GM12865 (cell line): ENCODE results near the gene GPRIN3.

ENCODE experiments used
- DNase-seq: peaks from one replicate; pipeline ENCODE4 v3.0.0; 2010; ENCODE audit warnings: low read depth
- H3K4me3 ChIP-seq: 2 replicates; pipeline ENCODE4 v1.5.1; 2011; ENCODE audit warnings: mild to moderate bottlenecking, low read depth, low read length, control low read depth
- TF ChIP-seq, protein P1 (sequence below): IDR thresholded peaks from 2 replicates; pipeline ENCODE4 v1.5.1; 2011; ENCODE audit warnings: low read length, control low read depth, low read depth, inconsistent platforms; ENCODE audit not compliant: insufficient read depth; ENCODE audit errors: missing control alignments

The GPRIN3 gene

DNA sequence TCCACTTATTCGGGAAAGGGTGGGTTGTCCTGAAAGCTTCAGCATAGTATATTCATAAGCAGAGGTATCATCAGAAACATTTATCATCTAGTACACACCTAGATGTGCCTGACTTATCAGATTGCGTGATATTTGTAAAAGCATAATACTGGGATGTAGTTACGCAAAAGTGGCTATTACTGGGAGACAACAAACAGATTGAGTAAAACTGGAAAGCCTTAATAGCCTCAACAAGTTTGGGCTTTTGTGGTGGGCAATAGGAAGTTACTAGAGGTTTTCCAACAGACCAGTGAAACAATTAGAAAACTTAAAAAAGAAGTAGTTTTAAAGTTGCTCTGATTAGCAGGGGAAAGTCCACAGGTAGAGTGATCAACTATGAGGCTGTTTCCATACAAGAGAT, 39.8 kb downstream of the GPRIN3 start:
- DNase-seq: no peak
- no peak overlapping the region for H3K4me3 ChIP-seq
- TF ChIP-seq, protein P1, sequence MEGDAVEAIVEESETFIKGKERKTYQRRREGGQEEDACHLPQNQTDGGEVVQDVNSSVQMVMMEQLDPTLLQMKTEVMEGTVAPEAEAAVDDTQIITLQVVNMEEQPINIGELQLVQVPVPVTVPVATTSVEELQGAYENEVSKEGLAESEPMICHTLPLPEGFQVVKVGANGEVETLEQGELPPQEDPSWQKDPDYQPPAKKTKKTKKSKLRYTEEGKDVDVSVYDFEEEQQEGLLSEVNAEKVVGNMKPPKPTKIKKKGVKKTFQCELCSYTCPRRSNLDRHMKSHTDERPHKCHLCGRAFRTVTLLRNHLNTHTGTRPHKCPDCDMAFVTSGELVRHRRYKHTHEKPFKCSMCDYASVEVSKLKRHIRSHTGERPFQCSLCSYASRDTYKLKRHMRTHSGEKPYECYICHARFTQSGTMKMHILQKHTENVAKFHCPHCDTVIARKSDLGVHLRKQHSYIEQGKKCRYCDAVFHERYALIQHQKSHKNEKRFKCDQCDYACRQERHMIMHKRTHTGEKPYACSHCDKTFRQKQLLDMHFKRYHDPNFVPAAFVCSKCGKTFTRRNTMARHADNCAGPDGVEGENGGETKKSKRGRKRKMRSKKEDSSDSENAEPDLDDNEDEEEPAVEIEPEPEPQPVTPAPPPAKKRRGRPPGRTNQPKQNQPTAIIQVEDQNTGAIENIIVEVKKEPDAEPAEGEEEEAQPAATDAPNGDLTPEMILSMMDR: no peak

DNA sequence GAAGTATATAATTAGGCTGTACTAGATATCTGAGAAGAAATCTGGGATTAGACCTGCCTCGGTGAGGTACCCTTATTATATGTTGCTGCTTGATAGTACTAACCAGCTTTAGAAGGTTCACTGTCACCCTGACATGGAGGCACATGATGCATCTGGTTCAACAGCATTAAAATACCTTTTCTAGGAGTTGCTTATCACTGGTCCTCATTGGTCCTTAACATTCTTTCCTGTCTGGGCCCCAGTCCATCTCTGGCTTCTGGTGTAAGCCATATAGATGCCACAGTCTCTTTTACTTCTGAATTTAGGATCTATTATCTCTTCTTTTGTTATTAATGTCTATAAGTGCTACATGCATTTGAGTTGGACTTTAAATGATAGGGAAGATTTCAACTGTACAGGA, 40.2 kb downstream of the GPRIN3 start:
- TF ChIP-seq, protein P1: no peak
- H3K4me3 ChIP-seq: no peak overlapping the region
- no peak for DNase-seq

DNA sequence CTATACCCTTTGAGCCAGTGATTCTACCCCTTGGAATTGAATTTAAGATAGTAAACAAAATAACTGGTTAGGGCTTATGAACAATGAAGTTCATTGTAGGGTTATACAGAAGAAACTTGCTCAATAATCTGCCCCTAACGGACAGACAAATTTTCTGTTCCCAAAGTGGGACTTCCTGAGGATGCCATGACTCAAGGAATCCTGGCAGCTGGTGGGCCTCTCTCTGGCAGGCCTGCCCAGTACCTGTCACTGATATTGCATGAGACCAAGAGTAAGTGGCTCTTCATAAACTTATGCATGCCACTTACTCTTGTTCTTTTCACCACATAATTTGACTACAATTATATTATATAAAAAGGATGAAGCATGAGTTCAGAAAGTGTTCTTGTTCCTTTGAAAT, 41.5 kb downstream of the GPRIN3 start:
- DNase-seq: no peak
- no peak overlapping the region for H3K4me3 ChIP-seq
- TF ChIP-seq, protein P1: no peak

DNA sequence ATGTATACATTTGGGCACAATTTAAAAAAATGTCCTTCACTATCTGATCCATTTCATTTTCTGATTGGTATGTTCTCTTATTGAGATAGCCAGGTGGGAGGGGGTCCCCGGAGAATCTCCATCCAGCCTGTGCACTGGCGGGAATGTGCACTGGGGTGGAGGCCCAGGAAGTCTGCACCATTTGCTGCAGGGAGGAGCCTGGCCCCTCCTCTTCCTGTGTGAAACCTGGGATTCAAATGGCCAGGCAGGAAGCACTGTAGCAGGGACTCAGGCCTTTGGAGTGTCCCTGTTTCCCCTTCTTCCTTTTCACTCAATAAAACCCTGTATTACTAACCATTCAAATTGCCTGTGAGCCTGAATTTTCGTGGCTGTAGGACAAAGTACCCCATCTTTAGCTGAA, 44.3 kb downstream of the GPRIN3 start:
- DNase-seq: no peak
- TF ChIP-seq, protein P1: no peak
- no peak overlapping the region for H3K4me3 ChIP-seq

DNA sequence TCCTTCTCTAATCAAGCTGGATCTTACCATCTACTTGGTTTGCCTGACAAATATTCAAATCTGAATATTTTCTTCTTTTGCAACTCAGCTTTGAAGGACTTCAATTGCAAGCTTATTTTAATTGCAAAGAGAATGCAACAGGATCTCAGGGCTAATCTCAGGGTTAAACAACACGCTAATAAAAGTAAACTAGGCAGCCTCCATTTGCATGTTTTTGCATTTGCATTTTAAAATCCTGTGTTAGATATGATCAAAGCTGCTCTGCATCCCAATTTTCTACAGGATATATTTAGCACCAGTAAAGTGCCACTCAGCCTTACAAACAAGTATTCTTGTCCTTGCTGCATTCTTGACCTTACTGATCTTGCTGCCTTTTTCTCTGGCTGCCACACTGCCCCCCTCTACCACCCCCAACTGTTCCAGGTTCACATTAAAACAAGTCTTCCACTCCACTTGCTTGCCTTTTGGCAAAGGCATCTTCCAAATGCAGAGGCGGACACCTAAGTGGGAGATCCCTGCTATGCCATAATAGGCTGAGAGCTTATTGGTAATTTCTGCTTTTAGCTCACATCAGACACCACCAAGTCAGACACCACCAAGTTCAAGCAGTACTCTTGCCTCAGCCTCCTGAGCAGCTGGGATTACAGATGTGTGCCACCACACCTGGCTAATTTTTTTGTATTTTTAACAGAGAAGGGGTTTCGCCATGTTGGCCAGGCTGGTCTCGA, 48.1 kb downstream of the GPRIN3 start:
- no peak for DNase-seq
- TF ChIP-seq, protein P1: no peak
- H3K4me3 ChIP-seq: no peak overlapping the region

DNA sequence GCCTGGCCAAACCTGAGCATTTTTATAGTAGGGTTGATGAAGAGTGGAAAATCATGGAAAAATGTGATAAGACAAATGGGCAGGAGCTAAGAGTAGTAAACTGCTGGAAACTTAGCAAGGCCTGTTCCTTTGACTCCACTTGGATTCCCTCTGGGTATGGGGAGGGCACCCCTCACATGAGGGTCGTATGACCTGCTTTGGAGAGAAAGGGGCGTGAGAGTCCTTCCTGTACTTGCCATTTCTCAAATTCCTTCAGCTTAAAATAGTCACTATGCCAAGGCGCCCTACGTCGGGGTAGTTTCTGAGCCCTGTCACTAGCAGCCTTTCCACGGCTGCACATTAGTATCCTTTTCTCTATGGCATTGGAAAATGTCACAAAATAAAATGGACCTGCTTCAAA, 49.1 kb downstream of the GPRIN3 start:
- no peak for DNase-seq
- H3K4me3 ChIP-seq: no peak overlapping the region
- TF ChIP-seq, protein P1: no peak

DNA sequence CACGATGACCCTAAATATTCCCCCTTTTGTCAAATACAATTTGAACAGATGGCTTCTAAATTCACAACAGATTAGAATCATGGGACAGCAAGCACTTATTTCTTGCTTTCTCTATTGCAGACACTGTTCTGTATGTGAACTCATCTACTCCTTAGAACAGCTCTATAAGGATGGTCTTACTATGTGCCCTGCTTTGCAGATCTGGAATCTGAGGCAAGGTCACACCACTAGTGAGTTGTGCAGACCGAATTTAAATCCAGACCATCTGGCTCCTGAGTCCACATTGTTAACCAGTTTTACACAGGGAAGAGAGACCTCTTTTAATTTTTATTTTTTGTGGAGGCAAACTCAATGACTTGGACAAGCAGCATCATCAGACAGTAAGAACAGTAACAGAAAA, 50.2 kb downstream of the GPRIN3 start:
- H3K4me3 ChIP-seq: no peak overlapping the region
- TF ChIP-seq, protein P1: no peak
- DNase-seq: no peak
